GM21717 (cell line): ENCODE results near the gene CNPY1.
"Not testable (repeated sequence)": the region's sequence is repeated elsewhere in the genome, so short reads cannot be mapped to it uniquely, and the experiment has no call there.

Source experiments
- ATAC-seq: cut with Tn5 transposase; IDR thresholded peaks from one replicate; pipeline ENCODE4 v1.9.1; 2021; ENCODE audit warnings: mild to moderate bottlenecking, moderate library complexity; ENCODE audit not compliant: unreplicated experiment

CNPY1 gene

GRCh38 chr7:155546449-155546848 lies at the start of gene CNPY1:
Gene CNPY1 (minus strand): TSS chr7:155546559. CDS start chr7:155545929, 630 bp downstream.
- ATAC-seq = not testable (repeated sequence)

- ATAC-seq = no peak
Measured at GRCh38 chr7:155594961-155595366, 48.6 kb upstream of the CNPY1 start.

GRCh38 chr7:155594163-155594732 lies 47.9 kb upstream of the CNPY1 start:
- ATAC-seq = no peak

GRCh38 chr7:155593461-155594162 lies 47.3 kb upstream of the CNPY1 start:
- no peak for ATAC-seq

GRCh38 chr7:155591055-155591775 lies 44.9 kb upstream of the CNPY1 start:
- ATAC-seq = no peak

- no peak for ATAC-seq
Measured at GRCh38 chr7:155590215-155591018, 44.1 kb upstream of the CNPY1 start.

GRCh38 chr7:155589001-155589980 lies 42.9 kb upstream of the CNPY1 start:
- no peak for ATAC-seq

GRCh38 chr7:155588468-155588998 lies 42.2 kb upstream of the CNPY1 start:
- ATAC-seq = no peak

- no peak for ATAC-seq
Measured at GRCh38 chr7:155587486-155587885, 41.1 kb upstream of the CNPY1 start.

GRCh38 chr7:155586843-155587440 lies 40.6 kb upstream of the CNPY1 start:
- ATAC-seq = no peak

GRCh38 chr7:155585951-155586350 lies 39.6 kb upstream of the CNPY1 start:
- no peak for ATAC-seq

- ATAC-seq = no peak
Measured at GRCh38 chr7:155585532-155585895, 39.2 kb upstream of the CNPY1 start.

- ATAC-seq = no peak
Measured at GRCh38 chr7:155584763-155585531, 38.6 kb upstream of the CNPY1 start.

- no peak for ATAC-seq
Measured at GRCh38 chr7:155584261-155584660, 37.9 kb upstream of the CNPY1 start.

GRCh38 chr7:155583636-155584035 lies 37.3 kb upstream of the CNPY1 start:
- ATAC-seq = no peak

GRCh38 chr7:155581954-155582353 lies 35.6 kb upstream of the CNPY1 start:
- no peak for ATAC-seq

GRCh38 chr7:155581107-155581830 lies 34.9 kb upstream of the CNPY1 start:
- ATAC-seq = no peak

GRCh38 chr7:155580367-155580766 lies 34.0 kb upstream of the CNPY1 start:
- peak; percentile 62 for ATAC-seq
